HEK293T (cell line): ENCODE measurements around the gene SUN3.

Source experiments
- CTCF ChIA-PET: fragments of 350-600 bp; formaldehyde crosslinking; extraction: SDS; loops from one replicate; lab custom pipeline; 2021; ENCODE audit warnings: antibody characterized with exemption, inconsistent platforms; lab: Yijun Ruan, JAX
- POLR2A ChIA-PET: fragments of 350-600 bp; formaldehyde crosslinking; extraction: SDS; loops from one replicate; lab custom pipeline; 2020; ENCODE audit warnings: antibody characterized with exemption, inconsistent platforms; lab: Yijun Ruan, JAX
- DNase-seq: peaks from one replicate; pipeline ENCODE4 v3.0.0; 2012; ENCODE audit warnings: mixed read lengths; ENCODE audit errors: extremely low spot score
- ARNT ChIP-seq: fragments of 450-650 bp; IDR thresholded peaks from 2 replicates; pipeline ENCODE4 v1.6.1; 2017; ENCODE audit warnings: mild to moderate bottlenecking
- BHLHE40 ChIP-seq: fragments of 450-650 bp; IDR thresholded peaks from 2 replicates; pipeline ENCODE4 v1.6.1; 2016; ENCODE audit warnings: mild to moderate bottlenecking, moderate library complexity, borderline replicate concordance
- CTBP1 ChIP-seq: fragments of 450-650 bp; IDR thresholded peaks from 2 replicates; pipeline ENCODE4 v1.6.1; 2016; ENCODE audit warnings: borderline replicate concordance
- ELF4 ChIP-seq: fragments of 450-650 bp; IDR thresholded peaks from 2 replicates; pipeline ENCODE4 v1.6.1; 2017; ENCODE audit warnings: antibody characterized with exemption
- FOXA1 ChIP-seq: fragments of 450-650 bp; IDR thresholded peaks from 2 replicates; pipeline ENCODE4 v1.6.1; 2016; ENCODE audit warnings: mild to moderate bottlenecking
- FOXK2 ChIP-seq: fragments of 450-650 bp; IDR thresholded peaks from 2 replicates; pipeline ENCODE4 v1.6.1; 2016; ENCODE audit warnings: mild to moderate bottlenecking
- FOXM1 ChIP-seq: fragments of 450-650 bp; IDR thresholded peaks from 2 replicates; pipeline ENCODE4 v1.6.1; 2017; ENCODE audit warnings: mild to moderate bottlenecking, borderline replicate concordance
- HDGF ChIP-seq: fragments of 450-650 bp; IDR thresholded peaks from 2 replicates; pipeline ENCODE4 v1.6.1; 2017; ENCODE audit warnings: antibody characterized with exemption, borderline replicate concordance
- L3MBTL2 ChIP-seq: fragments of 450-650 bp; conservative IDR thresholded peaks from 2 replicates; pipeline ENCODE4 v1.6.1; 2016; ENCODE audit warnings: mild to moderate bottlenecking
- LEF1 ChIP-seq: fragments of 450-650 bp; IDR thresholded peaks from 2 replicates; pipeline ENCODE4 v1.6.1; 2017; ENCODE audit warnings: mild to moderate bottlenecking, borderline replicate concordance
- NFRKB ChIP-seq: fragments of 450-650 bp; IDR thresholded peaks from 2 replicates; pipeline ENCODE4 v1.6.1; 2016; ENCODE audit warnings: mild to moderate bottlenecking, moderate library complexity
- PKNOX1 ChIP-seq: fragments of 450-650 bp; IDR thresholded peaks from 2 replicates; pipeline ENCODE4 v1.6.1; 2016
- SP1 ChIP-seq: fragments of 450-650 bp; IDR thresholded peaks from 2 replicates; pipeline ENCODE4 v1.6.1; 2017
- SUZ12 ChIP-seq: fragments of 450-650 bp; IDR thresholded peaks from 2 replicates; pipeline ENCODE4 v1.6.1; 2016; ENCODE audit warnings: mild to moderate bottlenecking
- TARDBP ChIP-seq: fragments of 450-650 bp; IDR thresholded peaks from 2 replicates; pipeline ENCODE4 v1.6.1; 2016
- ZNF384 ChIP-seq: fragments of 450-650 bp; IDR thresholded peaks from 2 replicates; pipeline ENCODE4 v1.6.1; 2016

SUN3 gene

GRCh38 chr7:48045195-48045765, 16.4 kb upstream of the SUN3 start:
- POLR2A ChIA-PET, result no interaction called here
- TF ChIP-seq TARDBP (no peak), NFRKB (no peak), SUZ12 (no peak), FOXM1 (no peak), ARNT (no peak), PKNOX1 (no peak), CTBP1 (no peak), ELF4 (no peak), L3MBTL2 (no peak), LEF1 (no peak), HDGF (no peak), FOXK2 (no peak), SP1 (no peak), ZNF384 (no peak), FOXA1 (no peak), BHLHE40 (no peak)
- no peak for DNase-seq
- CTCF ChIA-PET, result no interaction called here

GRCh38 chr7:48042636-48043035, 13.7 kb upstream of the SUN3 start:
- TF ChIP-seq HDGF, result no peak
- TF ChIP-seq L3MBTL2, result no peak
- TF ChIP-seq NFRKB, result no peak

GRCh38 chr7:48042216-48042615, 13.3 kb upstream of the SUN3 start:
- ChIA-PET POLR2A (interaction anchor here (1.1 kb wide), 1 partner anchor 47 kb away, joined by 4 read pairs; the partner anchor contains the start of gene UPP1), CTCF (no interaction called here)
- no peak for DNase-seq
- no peak for TF ChIP-seq ZNF384
- no peak for TF ChIP-seq L3MBTL2
- TF ChIP-seq TARDBP, result no peak
- no peak for TF ChIP-seq SP1

More at GRCh38 chr7:48042636-48043035, 13.7 kb upstream of the SUN3 start:
- DNase-seq, result no peak
- POLR2A ChIA-PET, result interaction anchor here (1.1 kb wide), 1 partner anchor 46 kb away, joined by 4 read pairs; the partner anchor contains the start of gene UPP1
- CTCF ChIA-PET, result no interaction called here

- ChIA-PET CTCF (no interaction called here), POLR2A (interaction anchor here (1.1 kb wide), 1 partner anchor 47 kb away, joined by 4 read pairs; the partner anchor contains the start of gene UPP1)
- no peak for DNase-seq
- no peak for TF ChIP-seq PKNOX1
- no peak for TF ChIP-seq FOXM1
- no peak for TF ChIP-seq FOXK2
- TF ChIP-seq NFRKB, result no peak
- TF ChIP-seq FOXA1, result no peak
- no peak for TF ChIP-seq CTBP1
- TF ChIP-seq BHLHE40, result no peak
- TF ChIP-seq SP1, result no peak
- no peak for TF ChIP-seq HDGF
- TF ChIP-seq ZNF384, result no peak
- TF ChIP-seq TARDBP, result no peak
- TF ChIP-seq LEF1, result no peak
- TF ChIP-seq ARNT, result no peak
- TF ChIP-seq ELF4, result no peak
- TF ChIP-seq SUZ12, result no peak
These were observed 12.7 kb upstream of the SUN3 start for GRCh38 chr7:48041653-48041970.

- ChIA-PET CTCF (no interaction called here), POLR2A (interaction anchor here (1.1 kb wide), 1 partner anchor 48 kb away, joined by 4 read pairs; the partner anchor contains the start of gene UPP1)
- no peak for DNase-seq
- no peak for TF ChIP-seq ZNF384
- no peak for TF ChIP-seq TARDBP
- TF ChIP-seq PKNOX1, result no peak
- no peak for TF ChIP-seq SUZ12
- no peak for TF ChIP-seq NFRKB
- TF ChIP-seq L3MBTL2, result no peak
- TF ChIP-seq HDGF, result no peak
- TF ChIP-seq ELF4, result no peak
These were observed 12.2 kb upstream of the SUN3 start for GRCh38 chr7:48040944-48041652.

GRCh38 chr7:48038815-48039506, 10.1 kb upstream of the SUN3 start:
- no peak for DNase-seq
- no peak for TF ChIP-seq SUZ12
- no peak for TF ChIP-seq HDGF
- CTCF ChIA-PET, result no interaction called here
- POLR2A ChIA-PET, result no interaction called here
